Kidney (tissue), 22 donors: ENCODE measurements around the gene INTS1. TPM values are rescaled to one million over a fixed set of nuclear protein-coding genes. Genes with fewer than 3 reads are reported as not detected.
A peak's percentile ranks its signal among the peaks of the same experiment; 100 is the strongest.

ENCODE experiments used
- DNase-seq, 5 donors: peaks; one replicate each; pipeline ENCODE4 v3.0.0-alpha.2; 2013 to 2020
- FAIRE-seq: peaks from 2 replicates; lab custom pipeline; 2012; peaks lifted over from hg19 to GRCh38; lab: Jason Lieb, UNC
- H3K27ac ChIP-seq, 2 donors: one replicate each; pipeline ENCODE4 v1.7.0; 2013; ENCODE audit warnings: low read depth in 2 of 2, low read length in 2 of 2, inconsistent platforms in 1 of 2
- H3K27me3 ChIP-seq: one replicate; pipeline ENCODE4 v1.7.1; 2013; ENCODE audit warnings: low read length, inconsistent platforms; ENCODE audit not compliant: control insufficient read depth, insufficient read depth
- H3K36me3 ChIP-seq, 3 donors: one replicate each; pipeline versions ENCODE4 v1.7.0 to v1.7.1; 2013; ENCODE audit warnings: low read length in 3 of 3, control low read depth in 1 of 3, inconsistent platforms in 1 of 3; ENCODE audit not compliant: insufficient read depth in 3 of 3, control insufficient read depth in 2 of 3
- H3K4me1 ChIP-seq, 3 donors: one replicate each; pipeline versions ENCODE4 v1.7.0 to v1.7.1; 2013; ENCODE audit warnings: low read length in 3 of 3, inconsistent platforms in 1 of 3, low read depth in 1 of 3; ENCODE audit not compliant: control insufficient read depth in 2 of 3, insufficient read depth in 2 of 3
- H3K4me3 ChIP-seq, 3 donors: one replicate each; pipeline versions ENCODE4 v1.7.0 to v1.8.1; 2013; ENCODE audit warnings: low read length in 3 of 3, control low read depth in 1 of 3, inconsistent platforms in 1 of 3
- H3K9ac ChIP-seq, 3 donors: one replicate each; pipeline versions ENCODE4 v1.7.0 to v1.7.1; 2013; ENCODE audit warnings: low read length in 3 of 3, control low read depth in 1 of 3, inconsistent platforms in 1 of 3
- H3K9me3 ChIP-seq, 3 donors: one replicate each; pipeline versions ENCODE4 v1.7.0 to v1.7.1; 2013; ENCODE audit warnings: low read length in 3 of 3, control low read depth in 1 of 3, inconsistent platforms in 1 of 3; ENCODE audit not compliant: control insufficient read depth in 2 of 3, insufficient read depth in 1 of 3
- CTCF ChIP-seq: IDR thresholded peaks from 3 replicates; pipeline ENCODE4 v1.5.1; 2012; ENCODE audit warnings: mild to moderate bottlenecking, moderate library complexity, borderline replicate concordance; ENCODE audit not compliant: insufficient read depth; ENCODE audit errors: extremely low read depth
- intact Hi-C: fragments of 100-400 bp; cut with DNase I; formaldehyde crosslinking; loops from one replicate; pipeline ENCODE4 v1.11.1; 2022
- long read RNA-seq, 10 donors: library from polyadenylated mRNA in 1 of 10; unstranded in 1 of 10; transcript quantifications; one replicate each; pipeline ENCODE4 v2.0.0 and lab custom pipeline, GENCODE V29; 2021 to 2026
- polyA plus RNA-seq: library from polyadenylated mRNA; stranded (reverse); fragments of 350-450 nt; fragmentation: Illumina TruSeq; extraction: RNeasy Lipid Tissue Mini Kit (QIAGEN cat#74804); gene quantifications from one replicate; pipeline ENCODE4 v1.2.3, GENCODE V29; 2014; ENCODE audit warnings: low read depth, low replicate concordance; ENCODE audit not compliant: insufficient read depth
- total RNA-seq: library from RNA; stranded (reverse); fragmentation: NEBNext Ultra II Directional; extraction: Animal tissue kit (Norgen Biotek cat#: 25700); gene quantifications from one replicate; pipeline ENCODE4 v1.2.1, GENCODE V29; 2021
- donor health status: control.
- donor health status: control.
- donor health status: control.
- donor health status: control.
- donor health status: control.
- donor health status: DM: yes; HTN: yes; CAD: no.
- donor health status: Normal renal cell carcinoma (clear cell type).

The INTS1 gene
- total RNA-seq (91.3 TPM), polyA plus RNA-seq (62.8 TPM)
- long read RNA-seq, donor 1 = 0 reads
- long read RNA-seq, donor 2 = 0 reads
- long read RNA-seq, donor 3, full-length matches to known transcripts = 1 of 1 reads
- long read RNA-seq, donor 3, partial matches to known transcripts = 0 of 1 reads
- long read RNA-seq, donor 3, other reads (novel, unspliced or antisense) = 0 of 1 reads
- long read RNA-seq, donor 4, full-length matches to known transcripts = 4 of 4 reads
- long read RNA-seq, donor 4, partial matches to known transcripts = 0 of 4 reads
- long read RNA-seq, donor 4, other reads (novel, unspliced or antisense) = 0 of 4 reads
- long read RNA-seq, donor 5 = 0 reads
- long read RNA-seq, donor 6 = 0 reads
- long read RNA-seq, donor 7, full-length matches to known transcripts = 1 of 57 reads
- long read RNA-seq, donor 7, partial matches to known transcripts = 48 of 57 reads
- long read RNA-seq, donor 7, other reads (novel, unspliced or antisense) = 8 of 57 reads
- long read RNA-seq, donor 8 = 0 reads
- long read RNA-seq, donor 9, partial matches to known transcripts = 0 of 2 reads
- long read RNA-seq, donor 9, other reads (novel, unspliced or antisense) = 0 of 2 reads
- long read RNA-seq, donor 10 = 0 reads

- peak; percentile 92 to 97 (median 95) for DNase-seq
- no peaks in the 10 kb centered on the region for H3K9me3 ChIP-seq
- peaks cover 0 to 7% (median 5%) of the 10 kb centered on the region in 3 donors for H3K4me1 ChIP-seq
- peak; percentile 91 for TF ChIP-seq CTCF
- H3K36me3 ChIP-seq = peaks cover 0 to 11% (median 3%) of the 10 kb centered on the region in 3 donors
- no peaks in the 10 kb centered on the region for H3K27me3 ChIP-seq
- H3K9ac ChIP-seq = peak within 1 kb of the TSS; percentile 39 to 73 (median 51)
- peak within 1 kb of the TSS; percentile 73 to 90 (median 80) for H3K4me3 ChIP-seq
- H3K27ac ChIP-seq = no peak within 1 kb of the TSS
- no peak for FAIRE-seq
- intact Hi-C loops = no loop called here
Observed at GRCh38 chr7:1503816-1504775, at the start of gene INTS1. INTS1 (minus strand) TSS chr7:1504389; CDS start chr7:1503960, 429 bp downstream.

GRCh38 chr7:1553512-1554210 is 49.5 kb upstream of the INTS1 start:
- H3K4me3 ChIP-seq = peak overlapping the region in 1 of 3 donors; percentile 46
- peaks cover 0 to 3% (median 0%) of the 10 kb centered on the region in 3 donors for H3K36me3 ChIP-seq
- no peaks in the 10 kb centered on the region for H3K9me3 ChIP-seq
- H3K4me1 ChIP-seq = peaks cover 0 to 17% (median 11%) of the 10 kb centered on the region in 3 donors
- FAIRE-seq = no peak
- H3K27ac ChIP-seq = no peak overlapping the region
- DNase-seq = peak in 2 of 5 donors; percentile 53 to 72
- H3K27me3 ChIP-seq = no peaks in the 10 kb centered on the region
- intact Hi-C loops = no loop called here
- no peak overlapping the region for H3K9ac ChIP-seq
- no peak for TF ChIP-seq CTCF

GRCh38 chr7:1552200-1552599 is 48.0 kb upstream of the INTS1 start:
- no peak overlapping the region for H3K27ac ChIP-seq
- no peaks in the 10 kb centered on the region for H3K27me3 ChIP-seq
- DNase-seq (no peak), FAIRE-seq (no peak)
- no peak overlapping the region for H3K4me3 ChIP-seq
- H3K9me3 ChIP-seq = no peaks in the 10 kb centered on the region
- peaks cover 0 to 3% (median 0%) of the 10 kb centered on the region in 3 donors for H3K36me3 ChIP-seq
- no peak for TF ChIP-seq CTCF
- H3K4me1 ChIP-seq = peaks cover 0 to 17% (median 11%) of the 10 kb centered on the region in 3 donors
- no peak overlapping the region for H3K9ac ChIP-seq
- intact Hi-C loops = no loop called here
